HG02852 (cell line): ENCODE results near the gene AKR7A3.
"Not testable (repeated sequence)": the region's sequence is repeated elsewhere in the genome, so short reads cannot be mapped to it uniquely, and the experiment has no call there.

ENCODE experiments used
- ATAC-seq: cut with Tn5 transposase; IDR thresholded peaks from one replicate; pipeline ENCODE4 v1.9.1; 2021; ENCODE audit warnings: mild to moderate bottlenecking, moderate library complexity; ENCODE audit not compliant: unreplicated experiment

Gene AKR7A3

DNA sequence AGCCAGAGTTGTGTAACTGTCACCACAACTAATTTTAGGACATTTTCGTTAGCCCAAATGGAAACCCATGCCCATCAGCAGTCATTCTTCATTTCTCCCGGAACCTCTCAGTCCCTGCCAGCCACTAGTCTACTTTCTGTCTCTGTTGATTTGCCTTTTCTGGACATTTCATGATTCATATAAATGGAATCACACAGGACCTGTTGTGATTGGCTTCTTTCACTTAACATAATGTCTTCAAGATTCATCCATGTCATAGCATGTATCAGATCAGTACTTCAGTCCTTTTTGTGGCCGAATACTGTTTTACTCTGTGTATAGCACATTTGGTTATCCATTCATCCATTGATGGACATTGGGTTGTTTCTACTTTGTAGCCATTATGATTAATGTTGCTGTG, 30.6 kb upstream of the AKR7A3 start:
- ATAC-seq: no peak

DNA sequence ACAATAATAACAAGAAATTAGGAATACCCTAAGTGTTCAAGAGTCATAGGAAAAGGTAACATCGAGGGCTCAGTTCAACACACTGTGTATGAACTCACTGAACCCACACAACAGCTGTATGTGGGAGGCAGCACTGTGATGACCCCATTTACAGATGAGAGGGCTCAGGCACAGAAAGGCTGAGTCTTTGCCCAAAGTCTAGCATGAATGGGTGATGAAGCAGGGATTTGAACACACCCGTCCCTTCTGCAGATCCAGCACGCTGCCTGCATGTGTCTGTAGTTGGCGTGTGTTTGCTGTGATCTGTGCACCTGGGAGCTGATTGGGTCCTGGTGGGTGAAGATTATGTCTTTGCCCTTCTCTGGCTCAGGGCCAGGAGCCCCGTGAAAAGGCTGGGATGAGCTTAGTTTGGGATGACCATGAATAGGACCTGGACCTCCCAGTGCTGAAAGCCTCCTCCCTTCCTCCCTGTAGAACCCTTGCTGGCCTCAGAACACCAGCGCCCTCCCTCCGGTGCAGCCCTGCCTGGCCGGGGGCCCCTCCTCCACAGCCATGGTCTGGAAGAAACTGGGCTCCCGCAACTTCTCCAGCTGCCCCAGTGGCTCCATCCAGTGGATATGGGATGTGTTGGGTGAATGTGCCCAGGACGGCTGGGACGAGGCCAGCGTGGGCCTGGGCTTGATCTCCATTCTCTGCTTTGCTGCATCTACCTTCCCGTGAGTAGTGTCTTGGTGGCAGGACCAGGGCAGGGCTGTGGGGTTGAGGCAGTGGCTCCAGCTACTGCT, 28.7 kb upstream of the AKR7A3 start:
- ATAC-seq: no peak

DNA sequence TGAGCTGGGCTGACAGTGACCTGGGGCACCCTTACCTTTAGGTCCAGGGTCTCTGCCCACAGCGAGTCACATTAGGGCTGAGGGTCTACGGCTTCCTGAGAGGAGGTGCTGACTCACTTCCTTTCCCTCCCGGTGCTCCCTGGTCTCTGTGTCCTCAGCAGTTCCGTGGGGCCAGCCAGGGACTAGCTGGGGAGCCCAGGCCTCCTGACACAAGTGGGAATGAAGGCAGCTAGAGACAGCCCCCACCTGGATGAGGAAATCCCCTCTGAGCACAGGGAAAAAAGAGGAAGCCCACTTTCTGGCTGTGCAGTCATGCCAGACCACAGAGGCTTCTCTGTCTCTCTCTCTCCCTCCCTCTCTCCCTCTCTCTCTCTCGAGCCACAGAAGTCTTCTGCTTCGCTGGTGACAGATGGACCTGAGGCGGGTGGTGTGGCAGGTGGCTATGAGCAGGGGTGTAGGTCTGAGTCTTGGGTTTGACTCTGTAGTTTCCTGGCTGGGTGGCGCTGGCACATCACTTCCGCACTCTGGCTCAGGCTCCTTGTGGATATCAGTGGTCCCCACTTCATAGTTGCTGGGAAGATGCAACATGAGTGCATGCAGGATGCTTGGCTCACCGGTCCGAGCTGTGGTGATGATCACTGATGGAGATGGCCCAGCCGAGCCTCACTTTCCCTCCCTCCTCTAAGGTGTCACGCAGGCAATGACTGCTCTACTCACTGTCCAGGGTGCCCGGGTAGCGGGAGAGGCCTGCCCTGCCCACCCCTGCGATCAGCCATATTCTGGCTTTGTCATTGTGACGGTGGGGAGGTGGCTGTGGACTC, 27.0 kb upstream of the AKR7A3 start:
- ATAC-seq: peak; percentile 29

DNA sequence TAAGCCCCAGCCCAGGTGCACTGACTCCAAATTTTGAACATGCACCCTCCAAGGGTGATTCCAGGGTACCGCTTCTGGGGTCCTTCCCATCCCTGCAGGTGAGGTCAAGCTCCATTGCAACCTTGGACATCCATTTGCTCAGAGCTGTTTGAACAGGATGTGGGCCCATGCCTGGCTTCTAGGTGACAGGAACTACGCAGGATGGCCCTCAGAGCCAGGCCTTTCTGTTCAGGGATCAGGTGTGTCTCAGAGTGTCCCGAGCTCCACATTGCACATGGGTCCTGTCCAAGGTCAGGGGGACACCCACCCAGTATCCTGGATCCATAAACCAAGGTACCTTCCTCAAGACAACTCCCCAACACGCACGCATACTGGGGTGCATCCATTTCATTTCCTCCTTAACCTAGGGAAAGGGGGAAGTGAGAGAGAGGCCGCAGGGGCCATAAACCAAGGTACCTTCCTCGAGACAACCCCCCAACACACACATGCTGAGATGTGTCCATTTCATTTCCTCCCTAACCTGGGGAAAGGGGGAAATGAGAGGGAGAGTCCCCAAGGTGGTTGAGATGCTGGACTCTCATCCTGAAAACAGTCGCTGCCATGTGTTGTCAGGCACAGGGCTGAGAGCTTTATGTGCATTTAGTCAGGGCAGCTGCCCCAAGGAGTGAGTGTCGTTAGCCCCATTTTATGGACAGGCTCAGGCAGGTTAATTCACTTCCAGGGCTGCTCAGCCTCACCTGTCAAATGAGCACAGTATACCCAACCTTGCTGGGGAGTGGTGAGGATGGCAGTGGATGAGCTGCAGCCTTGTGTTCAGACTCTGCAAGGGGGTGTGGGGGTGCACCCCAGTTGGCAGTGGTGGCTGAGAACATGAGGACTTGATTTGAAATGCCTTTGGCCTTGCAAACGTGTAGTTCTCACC, 25.7 kb upstream of the AKR7A3 start:
- no peak for ATAC-seq

DNA sequence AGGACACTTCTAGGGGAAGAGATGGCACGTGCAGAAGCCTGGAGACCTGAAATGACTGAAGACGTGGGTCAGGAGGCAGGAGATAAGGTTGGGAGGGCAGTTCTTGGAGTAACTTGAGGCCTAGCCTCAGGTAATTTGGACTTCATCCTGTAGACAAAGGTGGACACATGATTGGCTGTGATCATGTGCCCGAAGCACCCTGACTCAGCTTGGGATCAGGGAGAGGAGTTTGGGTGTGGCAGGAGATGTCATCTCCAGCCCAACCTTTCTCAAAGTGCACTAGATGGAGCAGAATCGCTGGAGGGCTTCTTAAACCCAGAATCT, 25.0 kb upstream of the AKR7A3 start:
- ATAC-seq: no peak

DNA sequence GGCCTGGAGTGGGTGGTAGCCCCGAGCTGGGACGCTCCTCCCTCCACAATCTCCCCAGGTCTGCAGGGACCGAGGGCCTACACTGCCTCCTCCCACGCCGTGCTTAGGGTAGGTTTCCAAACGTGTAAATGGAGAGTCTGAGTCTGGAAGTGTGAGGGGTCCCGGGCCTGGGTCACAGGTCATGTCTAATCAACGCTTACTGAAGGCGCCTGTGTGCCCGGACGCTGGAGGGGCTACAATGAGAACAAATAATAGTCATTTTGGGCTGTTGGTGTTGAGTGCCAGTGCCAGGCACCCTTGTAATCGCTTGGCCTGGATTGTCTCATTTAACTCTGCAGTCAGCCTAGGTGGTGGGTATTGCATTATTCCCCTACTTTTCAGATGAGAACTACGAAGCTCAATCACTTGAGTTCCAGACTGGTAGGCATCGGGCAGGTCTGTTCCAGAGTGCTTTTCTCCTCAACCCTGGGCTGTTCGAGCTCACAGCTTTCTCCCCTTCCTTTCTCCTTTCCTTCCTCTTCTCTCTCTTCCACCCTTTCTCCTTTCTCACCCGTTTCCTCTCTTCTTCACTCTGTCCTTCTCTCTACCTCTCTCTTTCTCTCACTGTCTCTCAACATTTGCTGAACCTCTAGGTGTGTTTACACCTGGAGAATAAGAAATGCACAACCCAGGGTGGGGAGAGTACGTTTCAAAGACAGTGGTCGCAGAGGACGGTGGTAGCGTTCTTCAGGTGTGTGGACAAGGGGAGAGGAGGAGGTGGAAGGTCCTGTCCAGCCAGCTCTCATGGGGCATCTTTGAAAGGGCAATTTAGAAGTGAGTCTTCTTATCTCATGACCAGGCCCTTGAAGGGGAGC, 24.4 kb upstream of the AKR7A3 start:
- ATAC-seq: no peak

DNA sequence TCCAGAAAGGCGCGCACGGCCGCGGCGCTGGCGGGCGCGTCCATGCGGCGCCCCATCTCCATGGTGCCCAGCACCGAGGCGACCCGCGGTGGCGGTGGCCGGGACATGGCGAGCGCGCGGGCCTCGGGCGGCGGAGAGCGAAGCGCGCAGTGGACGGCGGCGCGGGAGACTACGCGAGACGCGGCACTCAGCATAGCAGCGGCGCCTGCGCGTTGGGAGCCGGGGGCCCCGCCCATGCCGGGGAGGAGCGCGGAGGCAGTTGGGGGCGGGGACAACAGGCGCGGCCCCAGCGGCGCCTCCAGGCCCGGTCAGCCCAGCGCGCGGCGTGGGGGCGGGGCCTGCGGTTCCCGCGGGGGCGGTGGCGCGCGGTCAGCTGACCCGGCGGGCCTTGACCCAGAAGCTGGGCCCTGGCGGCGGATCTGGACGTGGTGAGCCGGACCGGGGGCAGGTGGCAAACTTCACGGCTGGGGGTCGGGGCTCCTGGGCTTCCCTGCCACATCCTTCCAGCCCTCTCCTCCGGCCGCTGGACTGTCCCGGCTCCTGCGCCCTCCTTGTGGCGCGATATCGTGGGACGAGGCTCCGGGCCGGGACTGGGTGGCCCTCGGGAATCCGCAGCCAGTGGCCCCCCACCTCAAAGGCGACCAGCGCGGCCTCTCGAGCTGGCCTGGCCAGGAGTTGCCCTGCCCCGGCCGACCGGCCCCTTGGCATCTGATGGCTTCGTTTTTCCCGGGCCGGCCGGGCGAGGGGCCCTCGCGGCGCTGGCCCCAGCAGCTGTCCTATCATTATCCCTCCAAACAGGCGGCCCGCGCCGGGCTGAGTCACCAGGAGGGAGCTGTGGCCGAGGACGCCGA, 23.6 kb upstream of the AKR7A3 start, which contains the start of the genes AKR7A2 and SLC66A1:
TSS of gene AKR7A2 (minus strand) at position 214 of the 851 bp plus-strand sequence. CDS start at position 194, 20 bp downstream.
TSS of gene SLC66A1 (plus strand) at position 396 of the 851 bp plus-strand sequence. CDS start 5,352 bp downstream, outside the sequence.
- ATAC-seq: peak; percentile 74

DNA sequence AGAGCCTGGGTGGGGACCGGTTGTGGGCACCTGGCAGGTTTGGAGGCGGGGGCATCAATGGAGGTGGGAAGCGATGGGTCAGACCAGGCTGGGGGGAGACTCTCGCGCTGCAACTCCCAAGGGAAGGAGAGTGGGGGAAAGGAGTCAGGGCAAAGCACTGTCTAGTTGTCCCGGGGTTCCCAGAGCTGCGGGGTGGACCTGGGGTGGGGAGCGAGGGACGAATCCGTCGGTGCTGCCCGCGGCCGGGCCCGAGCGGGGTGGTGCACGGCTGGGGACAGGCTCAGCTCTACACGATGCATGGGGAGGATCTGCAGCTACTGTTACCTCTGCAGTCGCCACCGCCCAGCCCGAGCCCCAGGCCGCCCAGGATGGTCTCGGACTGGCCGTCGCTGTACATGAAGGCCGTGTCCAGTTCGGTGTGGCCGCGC, 22.9 kb upstream of the AKR7A3 start:
- peak; percentile 4 for ATAC-seq

DNA sequence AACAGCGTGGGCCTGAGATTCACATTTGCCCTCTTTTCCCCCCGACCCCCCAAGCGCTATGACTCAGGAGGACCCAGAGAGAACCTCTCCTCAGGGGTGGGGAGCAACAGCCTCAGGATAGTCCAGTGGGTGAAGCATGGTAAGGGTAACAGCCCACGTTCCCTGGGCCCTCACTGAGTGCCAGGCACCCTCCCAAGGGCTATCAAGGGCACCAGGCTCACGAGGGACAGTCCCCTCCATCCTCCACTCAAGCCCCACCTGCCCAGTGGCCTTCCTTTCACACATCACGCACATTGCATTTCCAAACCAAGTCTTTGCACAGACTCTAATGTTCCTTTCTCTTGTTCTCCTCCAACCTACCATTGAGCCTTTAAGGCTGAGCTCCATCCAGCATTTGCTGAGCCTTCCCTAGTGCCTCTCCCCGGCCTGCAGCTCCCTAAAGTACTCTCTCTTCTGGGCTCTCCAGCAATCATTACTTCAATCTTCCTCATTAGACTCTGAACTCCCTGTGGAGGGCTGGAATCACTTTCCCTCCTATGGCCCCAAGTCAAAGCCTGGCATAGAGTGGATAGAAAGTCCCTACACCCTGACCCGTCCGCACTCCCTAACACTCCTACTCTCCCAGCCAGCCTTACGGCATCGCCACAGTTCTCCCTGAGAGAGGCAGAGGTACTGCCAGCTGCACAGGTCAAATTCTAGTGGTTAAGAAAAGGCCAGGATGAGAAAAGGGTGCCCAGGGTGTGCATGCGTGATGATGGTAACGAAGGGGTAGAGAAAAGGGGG, 22.3 kb upstream of the AKR7A3 start:
- ATAC-seq: no peak

DNA sequence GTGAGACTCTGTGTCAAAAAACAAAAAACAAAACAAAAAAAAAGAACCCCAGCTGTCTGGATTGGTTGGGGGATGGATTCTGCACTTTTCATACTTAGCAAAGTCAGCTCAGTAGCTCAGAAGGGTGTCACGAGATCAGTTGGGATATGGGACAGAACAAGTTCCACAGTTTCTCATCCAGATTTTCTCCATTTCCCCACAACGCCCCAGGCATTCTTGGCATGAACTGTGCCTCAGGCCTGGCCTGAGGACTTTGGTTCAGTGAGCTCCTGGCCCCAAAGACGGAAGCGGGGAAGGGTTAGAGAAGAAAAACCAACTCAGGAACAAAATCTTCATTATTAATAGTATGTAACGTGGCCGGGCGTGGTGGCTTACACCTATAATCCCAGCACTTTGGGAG, 21.5 kb upstream of the AKR7A3 start:
- no peak for ATAC-seq

DNA sequence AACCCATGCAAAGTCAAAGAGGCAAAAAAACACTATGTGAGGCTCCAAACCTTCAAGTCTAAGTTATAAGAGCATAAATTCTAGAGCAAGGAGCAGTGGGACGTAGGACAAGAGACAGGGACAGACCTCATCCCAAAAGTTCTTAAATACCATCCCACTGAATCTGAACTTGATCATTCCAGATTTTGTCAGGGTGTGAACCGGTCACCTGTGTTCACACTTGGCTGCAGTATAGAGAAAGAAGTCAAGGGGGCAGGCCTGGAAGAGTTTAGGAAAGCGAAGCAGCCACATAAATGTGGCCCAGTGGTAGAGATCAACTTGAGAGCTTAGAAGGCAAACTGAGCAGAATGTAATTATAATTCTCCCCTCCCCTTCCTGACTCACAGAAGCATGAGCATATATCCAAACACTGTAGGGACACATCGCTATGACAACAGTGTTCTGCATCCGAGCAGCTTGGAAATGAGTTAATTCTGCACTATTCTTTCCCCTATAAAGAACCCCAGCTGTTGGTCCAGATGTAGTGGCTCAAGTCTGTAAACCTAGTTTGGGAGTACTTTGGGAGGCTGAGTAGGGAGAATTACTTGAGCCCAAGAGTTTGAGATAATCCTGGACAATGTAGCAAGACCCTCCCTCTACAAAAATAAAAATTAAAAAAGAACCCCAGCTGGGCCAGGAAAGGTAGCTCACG, 20.7 kb upstream of the AKR7A3 start:
- no peak for ATAC-seq

DNA sequence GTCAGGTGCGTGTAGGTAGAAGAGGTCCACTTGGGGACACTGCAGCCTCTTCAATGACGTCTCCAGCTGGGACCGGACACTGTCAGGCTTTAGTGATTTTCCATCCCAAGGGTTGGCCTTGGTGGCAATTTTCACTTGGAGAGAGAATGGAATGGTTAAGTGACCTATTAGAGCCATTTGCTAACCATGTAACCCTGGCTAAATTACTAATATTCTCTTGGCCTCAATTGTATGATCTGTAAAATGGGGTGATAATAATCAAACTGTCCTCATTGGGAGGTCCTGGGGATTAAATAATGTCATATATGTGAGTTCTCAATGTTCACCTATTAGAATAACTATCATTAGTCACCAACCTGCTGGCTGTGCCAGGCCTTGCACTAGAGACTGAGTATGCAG, 19.9 kb upstream of the AKR7A3 start:
- no peak for ATAC-seq

DNA sequence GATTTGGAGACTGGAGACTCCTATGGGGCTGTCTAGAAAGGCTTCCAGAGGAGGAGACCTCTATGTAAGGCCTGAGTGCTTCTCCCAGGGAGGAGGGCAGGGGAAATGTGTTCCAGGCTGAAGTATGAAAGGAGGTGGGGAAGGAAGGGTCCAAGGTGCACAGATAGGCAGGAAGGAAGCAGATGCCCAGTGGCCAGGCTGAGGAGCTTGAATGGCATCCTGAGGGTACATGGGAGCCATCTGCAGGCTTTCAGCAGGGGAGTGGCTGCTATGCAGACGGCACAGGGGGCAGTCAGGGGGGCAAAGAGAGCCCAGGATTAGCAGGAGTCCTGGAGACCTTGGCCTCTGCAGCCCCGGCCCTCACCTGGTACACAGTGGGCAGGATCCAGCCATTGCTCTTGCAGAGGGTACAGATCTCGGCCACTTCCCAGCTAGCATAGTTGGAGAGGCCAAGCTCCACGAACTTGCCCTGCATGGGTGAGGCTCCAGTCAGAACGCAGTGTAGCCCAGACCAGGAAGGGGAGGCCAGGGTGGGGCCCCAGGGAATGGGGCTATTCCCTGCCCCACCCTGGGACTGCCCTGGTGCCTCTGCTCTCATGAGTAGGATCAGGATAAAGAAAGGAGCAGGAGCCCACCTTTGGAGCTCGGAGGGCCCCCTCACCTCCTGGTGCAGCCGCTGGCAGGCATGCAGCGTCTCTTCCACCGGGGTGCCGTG, 19.4 kb upstream of the AKR7A3 start:
- ATAC-seq: no peak

DNA sequence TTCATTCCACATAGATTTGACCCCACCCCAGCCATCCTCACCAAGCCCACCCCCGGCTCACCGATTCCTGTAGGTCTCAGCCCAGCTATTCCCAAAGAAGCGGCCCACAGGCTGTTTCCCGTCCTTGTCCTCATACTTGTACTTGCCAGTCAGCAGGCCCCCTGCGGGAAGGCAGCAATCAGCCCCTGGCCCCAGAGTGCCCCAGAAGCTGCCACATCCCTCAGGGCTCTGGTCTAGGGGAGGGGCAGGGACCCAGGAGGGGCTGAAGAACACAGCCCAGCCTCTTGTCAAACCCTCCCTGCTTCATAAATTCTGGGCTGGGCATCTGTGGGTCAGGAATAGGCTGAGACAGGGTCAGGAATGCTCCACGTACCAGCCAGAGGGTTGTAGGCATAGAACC, 18.4 kb upstream of the AKR7A3 start:
- no peak for ATAC-seq

DNA sequence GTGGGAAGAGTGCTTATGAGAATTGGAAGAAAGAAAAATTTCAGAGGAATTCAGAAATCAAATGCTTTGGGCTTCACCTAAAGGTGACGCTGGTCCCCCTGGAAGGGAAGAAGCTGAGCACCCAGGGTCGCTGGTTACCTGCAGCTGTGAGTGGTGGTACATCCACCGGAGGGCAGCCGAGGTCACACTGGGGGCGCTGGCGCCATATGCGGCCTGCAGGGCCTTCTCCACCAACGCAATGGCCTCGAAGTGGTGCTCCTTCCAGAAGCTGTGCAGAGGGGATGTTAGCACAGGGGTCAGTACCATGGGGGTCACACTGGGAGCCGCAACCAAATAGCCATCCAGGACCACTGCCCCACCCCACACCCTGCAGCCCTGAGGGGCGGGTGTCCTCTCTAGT, 17.3 kb upstream of the AKR7A3 start:
- ATAC-seq: no peak

DNA sequence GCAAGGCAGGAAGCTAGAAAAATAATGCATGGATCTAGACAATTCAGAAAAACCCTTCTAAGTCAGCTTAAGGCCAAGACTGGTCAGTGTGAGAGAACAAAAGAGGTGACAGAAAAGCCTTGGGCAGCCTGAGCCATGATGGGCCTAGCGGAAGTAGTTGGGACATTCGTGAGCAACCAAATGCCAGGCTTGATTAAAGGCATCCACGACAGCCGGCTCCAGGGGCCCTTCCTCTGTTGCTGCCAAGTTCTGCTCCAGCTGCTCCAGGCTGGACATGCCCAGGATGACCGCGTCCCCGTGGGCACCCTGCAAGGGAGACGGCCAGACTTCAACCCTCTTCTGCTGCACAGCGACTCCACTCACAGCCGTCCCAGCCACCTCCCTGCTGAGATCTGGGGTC, 15.5 kb upstream of the AKR7A3 start:
- not testable (repeated sequence) for ATAC-seq

DNA sequence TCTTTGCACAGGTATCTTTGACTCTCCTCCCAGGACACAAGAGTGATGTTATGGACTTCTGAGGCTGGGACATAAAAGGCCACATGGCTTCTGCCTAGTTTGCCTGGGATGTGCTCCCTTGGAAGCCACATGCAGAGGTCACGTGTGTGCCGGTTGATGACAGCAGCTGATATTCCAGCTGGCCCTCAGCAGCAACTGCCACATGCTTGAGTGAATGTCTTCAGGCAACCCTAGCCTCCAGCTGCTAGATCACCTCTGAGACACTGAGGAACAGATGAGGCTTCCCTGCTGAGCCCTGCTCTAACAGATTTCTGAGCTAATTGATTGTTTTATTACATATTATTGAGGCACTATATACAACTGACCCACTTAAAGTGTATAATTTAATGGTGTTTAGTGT, 11.6 kb upstream of the AKR7A3 start:
- no peak for ATAC-seq
